ENCODE measurements around the gene KRTAP26-1. TPM values are rescaled to one million over a fixed set of nuclear protein-coding genes. Genes with fewer than 3 reads are reported as not detected.

KRTAP26-1 gene, protein sequence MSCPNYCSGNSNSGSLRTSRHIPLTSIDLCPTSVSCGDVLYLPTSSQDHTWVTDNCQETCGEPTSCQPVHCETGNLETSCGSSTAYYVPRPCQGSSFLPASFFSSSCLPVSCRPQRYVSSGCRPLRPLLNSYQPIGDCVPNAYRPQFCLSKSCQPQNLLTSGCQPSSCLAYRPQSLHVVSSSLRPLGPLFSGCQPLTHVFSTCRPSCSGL
- polyA plus RNA-seq: not detected

DNA sequence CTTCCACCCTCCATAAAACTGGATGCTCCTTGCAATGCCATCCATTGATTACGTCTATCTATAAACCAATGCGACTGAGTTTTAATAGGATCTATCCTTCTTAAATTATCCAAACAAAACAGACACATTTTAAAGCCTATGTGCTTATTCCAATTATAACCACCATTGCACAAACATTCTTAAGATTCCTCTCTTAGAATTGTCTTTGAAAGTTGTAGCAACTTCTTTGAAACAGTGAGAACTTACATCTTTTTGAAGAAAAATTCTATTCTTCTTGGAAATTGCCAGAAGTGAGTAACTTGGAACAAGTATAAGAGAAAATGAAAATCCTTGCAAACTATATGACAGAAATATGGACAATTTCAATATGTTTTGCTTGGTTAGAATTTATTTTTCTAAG, at the start of gene KRTAP26-1:
TSS of gene KRTAP26-1 (minus strand) at position 101 of the 400 bp plus-strand sequence. CDS start 280 bp downstream, outside the sequence.
- H3K9me3 Mint-ChIP-seq: peaks cover 4 to 20% (median 7%) of the 10 kb centered on the region in 3 donors
- no peaks in the 10 kb centered on the region for H3K4me1 Mint-ChIP-seq
- no peaks in the 10 kb centered on the region for H3K27me3 Mint-ChIP-seq
- H3K27ac Mint-ChIP-seq: no peak within 1 kb of the TSS
- H3K36me3 Mint-ChIP-seq: no peaks in the 10 kb centered on the region
- peak within 1 kb of the TSS in 1 of 4 donors; percentile 34 for H3K4me3 Mint-ChIP-seq

DNA sequence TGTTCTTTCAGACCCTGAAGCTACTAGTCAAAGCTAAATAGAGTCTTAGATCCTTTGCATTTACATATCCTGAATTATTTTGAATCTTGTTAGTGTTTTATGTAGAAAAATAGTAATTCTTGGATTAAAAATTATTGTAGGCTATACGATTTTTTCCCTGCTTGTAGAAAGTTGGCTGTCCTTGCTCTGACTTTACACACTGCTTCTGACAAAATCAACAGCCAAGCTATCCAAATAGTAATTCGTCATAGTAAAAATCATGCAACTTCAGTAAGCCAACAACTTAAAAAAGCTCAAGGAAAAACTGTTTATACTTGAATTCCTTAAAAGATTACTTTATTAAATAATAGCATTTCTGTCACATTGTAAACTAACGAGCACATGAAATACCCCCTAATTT, 35.8 kb upstream of the KRTAP26-1 start:
- no peaks in the 10 kb centered on the region for H3K27me3 Mint-ChIP-seq
- H3K9me3 Mint-ChIP-seq: peaks cover 0 to 6% (median 3%) of the 10 kb centered on the region in 3 donors
- H3K36me3 Mint-ChIP-seq: no peaks in the 10 kb centered on the region
- H3K4me1 Mint-ChIP-seq: no peaks in the 10 kb centered on the region
- no peak overlapping the region for H3K4me3 Mint-ChIP-seq
- no peak overlapping the region for H3K27ac Mint-ChIP-seq

DNA sequence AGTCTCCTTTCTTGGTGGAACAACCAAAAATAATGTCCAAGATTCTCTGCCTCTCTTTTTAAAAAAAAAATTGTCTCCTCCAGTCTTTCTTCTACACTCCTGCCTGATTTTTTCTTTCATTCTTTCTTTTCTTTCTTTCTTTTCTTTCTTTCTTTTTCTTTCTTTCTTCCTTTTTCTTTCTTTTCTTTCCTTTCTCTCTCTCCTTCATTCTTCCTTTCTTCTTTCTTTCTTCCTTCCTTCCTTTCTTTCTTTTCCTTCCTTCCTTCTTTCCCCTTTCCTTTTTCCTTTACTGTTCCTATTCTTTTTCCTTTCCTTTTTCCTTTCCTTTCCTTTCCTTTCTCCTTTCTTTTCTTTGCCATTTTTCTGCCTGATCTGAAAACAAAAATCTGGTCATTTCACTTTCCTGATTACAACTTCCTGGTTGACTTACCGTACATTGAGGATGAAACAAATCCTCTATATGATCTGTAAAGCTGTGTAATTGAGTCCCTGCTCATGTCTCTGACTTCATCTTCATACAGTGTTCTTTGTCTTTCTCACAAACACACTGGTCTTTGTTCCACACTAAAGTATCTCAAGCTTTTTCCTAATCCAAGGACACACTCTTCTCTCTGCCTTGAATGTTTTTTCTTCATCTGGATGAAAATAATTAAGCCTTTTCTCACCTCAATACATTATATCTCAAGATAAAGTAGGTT, 34.3 kb upstream of the KRTAP26-1 start:
- no peak overlapping the region for H3K4me3 Mint-ChIP-seq
- no peaks in the 10 kb centered on the region for H3K36me3 Mint-ChIP-seq
- peaks cover 0 to 3% (median 0%) of the 10 kb centered on the region in 3 donors for H3K9me3 Mint-ChIP-seq
- no peak overlapping the region for H3K27ac Mint-ChIP-seq
- H3K4me1 Mint-ChIP-seq: no peaks in the 10 kb centered on the region
- H3K27me3 Mint-ChIP-seq: no peaks in the 10 kb centered on the region

DNA sequence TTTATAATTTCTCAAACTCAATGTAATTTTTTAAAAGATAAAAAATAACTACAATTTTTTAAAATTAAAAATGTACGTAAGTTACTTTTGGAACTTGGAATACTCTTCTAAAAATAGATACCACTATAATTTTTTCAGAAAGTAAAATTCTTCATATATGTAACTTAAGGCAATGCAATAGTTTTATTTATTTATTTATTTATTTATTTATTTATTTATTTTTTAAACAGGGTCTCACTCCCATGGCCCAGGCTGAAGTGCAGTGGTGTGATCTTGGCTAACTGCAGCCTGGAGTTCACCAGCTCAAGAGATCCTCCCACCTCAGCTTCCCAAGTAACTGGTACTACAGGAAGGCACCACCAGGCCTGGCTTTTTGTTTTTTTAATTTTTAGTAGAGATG, 31.4 kb upstream of the KRTAP26-1 start:
- Mint-ChIP-seq H3K27ac (no peak overlapping the region), H3K9me3 (peaks cover 0 to 2% (median 0%) of the 10 kb centered on the region in 3 donors), H3K4me3 (no peak overlapping the region), H3K27me3 (no peaks in the 10 kb centered on the region), H3K36me3 (no peaks in the 10 kb centered on the region), H3K4me1 (no peaks in the 10 kb centered on the region)

DNA sequence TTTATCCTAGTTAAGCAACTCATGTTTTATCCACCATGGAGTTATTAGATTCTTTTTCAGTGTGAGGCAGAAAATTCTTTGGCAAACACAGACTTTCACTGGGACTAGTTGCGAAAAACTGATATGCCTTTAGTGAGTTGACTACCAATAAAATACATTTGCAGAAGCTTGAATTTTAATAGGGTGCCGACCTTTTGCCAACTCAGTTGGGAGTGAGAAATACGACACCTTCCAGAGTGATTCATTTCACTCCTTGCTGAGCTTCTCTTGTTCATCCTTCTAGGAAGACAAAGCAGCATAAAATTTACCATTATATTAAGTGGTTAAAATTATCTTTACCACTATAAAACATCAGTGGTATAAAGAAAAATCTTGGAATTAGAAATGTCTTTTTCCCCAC, 29.5 kb upstream of the KRTAP26-1 start:
- H3K4me1 Mint-ChIP-seq: no peaks in the 10 kb centered on the region
- H3K27ac Mint-ChIP-seq: no peak overlapping the region
- H3K9me3 Mint-ChIP-seq: peaks cover 0 to 2% (median 0%) of the 10 kb centered on the region in 3 donors
- no peaks in the 10 kb centered on the region for H3K27me3 Mint-ChIP-seq
- H3K4me3 Mint-ChIP-seq: no peak overlapping the region
- no peaks in the 10 kb centered on the region for H3K36me3 Mint-ChIP-seq

DNA sequence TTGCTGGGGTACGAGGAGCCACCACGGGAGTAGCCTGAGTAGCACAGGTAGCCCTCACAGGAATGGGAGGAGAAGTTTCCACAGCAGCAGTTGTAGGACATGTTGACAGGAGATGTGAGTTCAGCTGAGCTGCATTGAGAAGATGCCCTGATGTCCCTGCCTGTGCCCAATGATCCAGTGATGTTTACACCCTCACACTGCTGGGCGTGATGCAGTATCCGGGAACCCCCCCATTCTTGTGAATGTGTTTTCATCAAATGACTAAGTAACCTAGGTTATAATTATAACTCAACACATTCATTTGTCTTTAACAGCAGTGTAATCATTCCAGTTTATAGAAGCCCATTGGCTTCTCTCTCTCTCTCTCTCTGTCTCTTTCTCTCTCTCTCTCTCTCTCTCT, 28.4 kb upstream of the KRTAP26-1 start, which contains the start of gene KRTAP23-1:
TSS of gene KRTAP23-1 (minus strand) at position 101 of the 400 bp plus-strand sequence. CDS start at position 101, 0 bp downstream.
- Mint-ChIP-seq H3K27ac (no peak within 1 kb of the TSS), H3K9me3 (no peaks in the 10 kb centered on the region), H3K4me1 (no peaks in the 10 kb centered on the region), H3K27me3 (no peaks in the 10 kb centered on the region), H3K4me3 (no peak within 1 kb of the TSS), H3K36me3 (no peaks in the 10 kb centered on the region)

DNA sequence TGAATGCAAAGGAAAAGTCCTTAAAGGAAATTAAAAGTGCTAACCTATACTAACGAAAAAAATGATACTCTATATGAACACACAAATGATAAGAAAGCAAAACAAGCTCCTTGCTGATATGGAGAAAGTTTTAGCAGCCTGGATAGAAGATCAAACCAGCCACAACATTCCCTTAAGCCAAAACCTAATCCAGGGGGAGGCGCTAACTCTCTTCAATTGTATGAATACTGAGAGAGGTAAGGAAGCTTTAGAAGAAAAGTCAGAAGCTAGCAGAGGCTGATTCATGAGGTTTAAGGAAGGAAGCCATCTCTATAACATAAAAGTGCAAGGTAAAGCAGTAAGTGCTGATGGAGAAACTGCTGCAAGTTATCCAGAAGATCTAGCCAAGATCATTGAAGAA, 24.9 kb upstream of the KRTAP26-1 start:
- no peaks in the 10 kb centered on the region for H3K9me3 Mint-ChIP-seq
- no peak overlapping the region for H3K4me3 Mint-ChIP-seq
- no peak overlapping the region for H3K27ac Mint-ChIP-seq
- no peaks in the 10 kb centered on the region for H3K27me3 Mint-ChIP-seq
- H3K4me1 Mint-ChIP-seq: no peaks in the 10 kb centered on the region
- no peaks in the 10 kb centered on the region for H3K36me3 Mint-ChIP-seq

DNA sequence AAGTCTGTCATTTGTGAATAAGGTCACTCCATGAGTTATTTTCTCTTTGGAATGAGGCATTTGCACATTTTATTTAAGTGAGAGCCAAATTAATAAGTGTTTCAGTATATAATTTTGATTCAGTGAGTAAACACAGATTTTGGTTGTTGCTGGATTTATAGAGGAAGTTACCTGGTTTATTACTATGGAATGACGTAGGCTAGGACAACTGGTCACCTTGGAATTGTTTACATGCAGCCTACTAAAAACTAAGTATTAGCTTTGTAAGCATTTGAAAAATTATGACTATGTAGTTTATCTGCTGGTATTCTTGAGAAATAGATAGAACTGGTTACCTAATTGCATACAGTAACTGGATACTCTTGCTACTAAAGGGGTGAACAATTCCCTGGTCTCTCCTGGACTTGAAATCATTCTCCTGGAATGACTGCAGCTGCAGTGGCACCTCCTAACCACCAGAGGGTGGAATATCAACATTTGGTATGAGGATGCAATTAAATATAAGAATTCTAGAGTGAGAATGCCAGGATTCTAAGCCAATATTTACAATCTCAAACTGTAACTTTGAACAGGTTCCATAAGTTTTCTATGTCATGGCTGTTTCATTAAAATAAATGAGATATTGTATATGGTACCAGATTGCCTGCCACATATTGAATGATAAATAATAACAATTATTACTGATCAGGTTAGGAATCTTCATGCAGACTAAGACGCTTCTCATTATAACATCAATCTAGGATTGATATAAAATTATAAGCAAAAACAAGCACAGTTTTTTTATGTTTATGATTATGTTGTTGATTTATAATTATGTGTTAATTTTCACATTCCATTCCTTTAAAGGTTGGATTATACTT, 20.8 kb upstream of the KRTAP26-1 start:
- Mint-ChIP-seq H3K4me3 (no peak overlapping the region), H3K36me3 (no peaks in the 10 kb centered on the region), H3K4me1 (peaks cover 0 to 2% (median 0%) of the 10 kb centered on the region in 3 donors), H3K27me3 (no peaks in the 10 kb centered on the region), H3K27ac (no peak overlapping the region), H3K9me3 (peaks cover 0 to 9% (median 1%) of the 10 kb centered on the region in 3 donors)

DNA sequence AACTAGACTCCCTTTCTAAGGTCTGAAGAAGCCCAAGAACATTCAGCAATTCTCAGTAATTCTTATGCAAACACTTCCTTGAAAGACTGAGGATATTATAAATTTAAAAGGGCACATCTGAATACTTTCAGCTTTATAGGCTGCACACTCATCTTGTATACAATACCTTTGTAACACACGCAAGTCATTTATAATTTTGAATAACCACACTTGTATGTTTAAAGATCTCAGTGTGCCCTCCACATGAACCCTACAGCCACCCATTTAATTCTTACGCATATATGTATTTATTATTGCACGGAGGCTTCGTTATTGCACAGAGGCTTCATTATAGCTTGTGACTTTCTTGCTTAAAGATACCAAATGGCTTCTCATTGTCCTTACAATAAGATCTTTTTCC, 18.6 kb upstream of the KRTAP26-1 start:
- Mint-ChIP-seq H3K36me3 (no peaks in the 10 kb centered on the region), H3K9me3 (peaks cover under 1 to 9% (median 1%) of the 10 kb centered on the region in 3 donors), H3K4me3 (no peak overlapping the region), H3K4me1 (peaks cover 0 to 2% (median 0%) of the 10 kb centered on the region in 3 donors), H3K27me3 (no peaks in the 10 kb centered on the region), H3K27ac (no peak overlapping the region)

DNA sequence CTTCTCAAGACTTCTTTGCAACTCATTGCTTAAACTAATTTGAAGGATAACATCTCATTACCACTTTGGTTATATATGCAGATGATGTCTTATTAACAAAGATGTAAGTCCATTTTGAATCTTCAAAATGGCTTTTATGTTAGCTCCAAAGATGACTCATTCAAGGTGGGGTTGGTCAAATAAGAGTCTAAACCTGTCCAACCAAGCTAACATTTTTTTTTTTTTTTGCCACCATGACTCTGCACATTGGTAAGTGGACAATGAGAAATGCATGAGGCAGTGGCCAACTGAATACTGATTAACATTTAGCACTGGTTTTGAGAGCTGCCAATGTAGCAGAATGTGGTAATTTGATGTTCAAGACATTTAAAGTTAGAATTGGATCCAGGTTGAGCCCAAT, 17.7 kb upstream of the KRTAP26-1 start:
- Mint-ChIP-seq H3K4me1 (peaks cover 0 to 2% (median 0%) of the 10 kb centered on the region in 3 donors), H3K9me3 (peaks cover 1 to 9% (median 1%) of the 10 kb centered on the region in 3 donors), H3K4me3 (no peak overlapping the region), H3K36me3 (no peaks in the 10 kb centered on the region), H3K27ac (no peak overlapping the region), H3K27me3 (no peaks in the 10 kb centered on the region)

DNA sequence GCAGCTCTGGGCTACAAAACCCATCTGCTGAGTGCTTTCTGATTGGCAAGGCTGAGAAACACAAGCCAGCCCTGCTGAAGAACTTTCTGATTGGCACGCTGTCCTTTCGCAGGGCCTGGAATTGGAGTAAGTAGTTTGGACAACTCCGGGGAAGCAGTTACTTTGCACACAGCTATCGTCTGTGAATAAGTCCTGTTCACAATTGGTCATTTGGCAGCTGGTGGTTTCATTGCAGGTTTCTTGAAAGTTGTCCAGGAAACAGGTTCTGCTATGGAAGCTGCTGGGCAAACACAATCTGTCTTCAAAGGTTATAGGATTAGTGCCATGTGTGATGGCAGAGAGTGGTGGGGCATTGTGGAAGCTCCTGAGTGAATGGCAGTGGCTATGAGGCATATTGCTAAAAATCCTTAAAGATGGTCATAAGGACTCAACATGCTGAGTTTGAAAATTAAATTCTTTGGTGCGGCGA, 17.2 kb upstream of the KRTAP26-1 start, which contains the start of gene KRTAP27-1:
TSS of gene KRTAP27-1 (minus strand) at position 419 of the 469 bp plus-strand sequence. CDS start at position 393, 26 bp downstream.
- H3K4me1 Mint-ChIP-seq: peaks cover 0 to 2% (median 0%) of the 10 kb centered on the region in 3 donors
- H3K36me3 Mint-ChIP-seq: no peaks in the 10 kb centered on the region
- H3K27me3 Mint-ChIP-seq: no peaks in the 10 kb centered on the region
- H3K9me3 Mint-ChIP-seq: peaks cover 1 to 9% (median 1%) of the 10 kb centered on the region in 3 donors
- H3K27ac Mint-ChIP-seq: no peak within 1 kb of the TSS
- H3K4me3 Mint-ChIP-seq: no peak within 1 kb of the TSS

DNA sequence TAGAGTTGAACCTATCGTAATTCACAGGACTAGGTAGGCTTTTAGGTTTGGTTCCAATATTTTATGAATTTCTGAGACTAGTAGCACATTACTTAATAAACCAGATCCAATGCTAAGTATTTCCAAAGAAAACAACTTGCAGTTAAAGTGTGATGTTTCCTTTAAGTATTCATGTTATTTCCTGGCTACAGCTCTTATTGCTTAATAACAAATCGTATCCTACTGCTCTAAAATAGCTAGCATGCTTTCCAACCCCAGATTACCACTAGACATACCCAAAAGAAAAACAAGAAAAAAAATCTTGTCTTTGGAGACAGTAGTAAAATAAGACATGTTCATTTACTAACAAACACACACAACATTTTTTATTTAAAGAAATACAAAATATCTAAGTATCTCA, 16.5 kb upstream of the KRTAP26-1 start:
- H3K4me3 Mint-ChIP-seq: no peak overlapping the region
- H3K27me3 Mint-ChIP-seq: no peaks in the 10 kb centered on the region
- peaks cover 0 to 2% (median 0%) of the 10 kb centered on the region in 3 donors for H3K4me1 Mint-ChIP-seq
- H3K27ac Mint-ChIP-seq: no peak overlapping the region
- peaks cover 1 to 9% (median 1%) of the 10 kb centered on the region in 3 donors for H3K9me3 Mint-ChIP-seq
- H3K36me3 Mint-ChIP-seq: no peaks in the 10 kb centered on the region

DNA sequence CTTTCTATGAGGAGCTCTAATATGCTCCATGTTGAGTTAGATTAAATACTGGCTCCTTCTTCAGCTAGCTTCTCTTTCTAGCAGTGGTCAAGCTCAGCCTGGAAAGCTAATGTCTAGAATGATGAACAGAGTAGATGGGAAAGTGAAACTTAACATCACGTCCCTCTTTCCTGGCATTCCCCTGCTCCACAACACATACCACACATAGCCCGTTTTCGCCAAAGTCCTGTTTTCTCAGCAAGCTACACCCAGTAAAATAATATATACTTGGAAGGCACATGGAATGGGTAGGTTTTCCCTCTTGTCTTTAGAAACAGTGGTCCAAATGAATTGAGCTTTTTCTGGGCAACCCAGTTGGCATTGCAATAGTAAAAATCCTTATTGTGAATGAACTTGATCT, 13.6 kb upstream of the KRTAP26-1 start:
- H3K4me3 Mint-ChIP-seq: no peak overlapping the region
- no peaks in the 10 kb centered on the region for H3K36me3 Mint-ChIP-seq
- H3K9me3 Mint-ChIP-seq: peaks cover 1 to 9% (median 3%) of the 10 kb centered on the region in 3 donors
- H3K27ac Mint-ChIP-seq: no peak overlapping the region
- no peaks in the 10 kb centered on the region for H3K27me3 Mint-ChIP-seq
- no peaks in the 10 kb centered on the region for H3K4me1 Mint-ChIP-seq

DNA sequence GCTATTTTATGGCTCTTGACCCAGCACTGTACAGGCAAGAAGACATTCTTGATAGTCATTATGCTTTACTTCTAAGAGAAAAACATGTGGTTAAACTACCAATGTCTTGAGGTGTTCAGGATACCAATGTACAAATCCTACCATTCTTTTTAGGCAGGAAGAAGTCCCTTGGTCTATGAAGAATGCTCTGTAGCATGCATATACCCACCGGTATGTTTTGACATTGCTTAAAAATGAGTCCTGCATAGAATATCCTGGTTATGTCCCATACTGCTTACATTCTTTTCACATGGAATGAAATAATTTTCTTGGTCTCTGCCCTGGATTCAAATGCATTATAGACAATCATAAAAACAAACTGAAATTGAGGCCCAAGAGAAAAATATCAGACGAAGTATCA, 12.6 kb upstream of the KRTAP26-1 start:
- no peaks in the 10 kb centered on the region for H3K4me1 Mint-ChIP-seq
- peaks cover 1 to 5% (median 3%) of the 10 kb centered on the region in 3 donors for H3K9me3 Mint-ChIP-seq
- H3K36me3 Mint-ChIP-seq: no peaks in the 10 kb centered on the region
- H3K4me3 Mint-ChIP-seq: no peak overlapping the region
- H3K27ac Mint-ChIP-seq: no peak overlapping the region
- no peaks in the 10 kb centered on the region for H3K27me3 Mint-ChIP-seq

Measured in IgD-negative memory B cell (primary cell).